ENCODE results near the gene BAZ2B.

GRCh38 chr2:159270744-159271379 is 345.5 kb downstream of the BAZ2B start:
- no peak for TF ChIP-seq CTCF (IDR thresholded peaks at IDR 0.05; ENCODE audit: poor library complexity, severe bottlenecking)
- no peak for TF ChIP-seq POLR2AphosphoS5 (IDR thresholded peaks at IDR 0.05)
- TF ChIP-seq EP300 (conservative IDR thresholded peaks at IDR 0.05; ENCODE audit: poor library complexity, severe bottlenecking) = no peak
- no peak for TF ChIP-seq TAF1 (IDR thresholded peaks at IDR 0.05; ENCODE audit: low read depth)
- TF ChIP-seq REST (IDR thresholded peaks at IDR 0.05; ENCODE audit: borderline replicate concordance) = no peak
- no peak for TF ChIP-seq EZH2 (IDR thresholded peaks at IDR 0.05; ENCODE audit: borderline replicate concordance, insufficient read depth, low read length, poor library complexity, severe bottlenecking)
